Kidney tubule cell (primary cell): ENCODE data around the gene ULK1.

Experiments used
- DNase-seq: peaks from one replicate; pipeline ENCODE4 v3.0.0-alpha.2; 2018; ENCODE audit warnings: low spot score

The ULK1 gene

DNA sequence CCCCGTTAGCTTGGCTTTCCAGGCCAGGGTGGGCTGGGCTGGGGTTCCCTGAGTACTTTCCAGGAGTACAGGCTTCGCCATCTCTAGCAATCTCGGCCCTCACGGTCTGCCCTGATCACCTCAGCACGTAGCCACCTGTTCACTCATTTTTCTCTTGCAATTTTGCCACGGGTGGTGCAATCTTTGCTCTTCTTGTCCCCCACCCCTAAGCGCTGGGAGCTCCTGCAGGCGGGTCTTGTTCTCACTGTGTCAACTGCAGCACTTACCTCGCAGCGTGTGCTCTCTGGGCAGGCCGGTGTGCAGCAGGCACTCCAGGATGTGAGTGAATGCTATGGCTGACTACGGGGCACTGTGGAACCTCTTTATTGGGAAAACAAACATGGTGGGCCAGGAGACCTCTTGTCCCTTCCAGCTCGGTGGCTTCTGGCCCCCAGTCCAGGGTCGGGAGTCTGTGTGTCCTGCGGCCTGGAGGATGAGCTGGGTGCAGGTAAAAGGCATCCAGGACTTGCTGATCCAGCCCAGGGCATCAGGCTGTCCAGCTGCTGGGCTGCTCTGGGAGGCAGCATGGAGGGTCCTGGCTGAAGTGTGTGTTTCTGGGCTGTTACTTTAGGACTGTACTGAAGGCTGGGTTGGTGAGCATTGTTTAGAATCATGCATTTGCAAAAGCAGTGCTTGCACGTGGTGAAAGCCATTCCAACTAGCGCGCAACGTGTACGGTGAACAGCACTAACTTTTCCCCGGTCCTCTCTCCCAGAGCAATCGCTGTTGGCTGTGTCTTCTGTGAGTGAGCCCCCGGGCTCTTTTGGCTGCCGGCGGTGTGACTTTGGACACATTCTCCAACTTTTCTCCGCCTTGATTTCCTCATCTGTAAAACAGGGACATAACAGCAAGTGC lies 1.5 kb upstream of the ULK1 start:
- DNase-seq, result no peak

DNA sequence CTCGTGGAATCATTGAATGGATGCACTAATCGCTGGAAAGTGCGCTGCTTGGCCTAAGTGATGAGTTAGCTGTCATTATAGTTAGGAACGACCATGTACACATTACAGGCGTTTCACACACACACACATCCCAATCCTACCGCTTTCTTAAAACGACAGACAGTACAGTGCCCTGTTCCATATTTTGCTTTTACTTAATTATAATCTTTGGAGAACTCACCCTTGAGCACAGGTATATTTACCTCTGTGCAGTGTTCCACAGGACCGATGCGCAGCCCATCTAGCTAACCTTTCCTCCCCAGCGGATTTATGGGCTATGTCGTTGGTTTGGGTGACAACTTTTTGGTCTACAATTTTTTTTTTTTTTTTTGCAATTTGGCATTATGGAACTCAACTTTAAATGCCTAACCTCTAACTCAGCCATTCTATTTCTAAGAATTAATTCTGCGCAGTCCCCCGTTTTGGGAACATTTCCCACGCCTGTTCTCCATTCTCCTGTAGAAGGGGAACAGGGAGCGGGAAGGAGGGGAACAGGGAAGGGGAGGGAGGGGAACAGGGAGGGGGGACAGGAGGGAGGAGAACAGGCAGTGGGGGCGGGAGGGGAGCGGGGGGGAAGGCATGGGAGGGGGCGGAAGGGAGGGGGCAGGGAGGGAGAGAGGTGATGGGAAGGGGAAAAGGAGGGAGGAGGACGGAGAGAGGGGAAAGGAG lies 663 bp upstream of the ULK1 start:
- no peak for DNase-seq

DNA sequence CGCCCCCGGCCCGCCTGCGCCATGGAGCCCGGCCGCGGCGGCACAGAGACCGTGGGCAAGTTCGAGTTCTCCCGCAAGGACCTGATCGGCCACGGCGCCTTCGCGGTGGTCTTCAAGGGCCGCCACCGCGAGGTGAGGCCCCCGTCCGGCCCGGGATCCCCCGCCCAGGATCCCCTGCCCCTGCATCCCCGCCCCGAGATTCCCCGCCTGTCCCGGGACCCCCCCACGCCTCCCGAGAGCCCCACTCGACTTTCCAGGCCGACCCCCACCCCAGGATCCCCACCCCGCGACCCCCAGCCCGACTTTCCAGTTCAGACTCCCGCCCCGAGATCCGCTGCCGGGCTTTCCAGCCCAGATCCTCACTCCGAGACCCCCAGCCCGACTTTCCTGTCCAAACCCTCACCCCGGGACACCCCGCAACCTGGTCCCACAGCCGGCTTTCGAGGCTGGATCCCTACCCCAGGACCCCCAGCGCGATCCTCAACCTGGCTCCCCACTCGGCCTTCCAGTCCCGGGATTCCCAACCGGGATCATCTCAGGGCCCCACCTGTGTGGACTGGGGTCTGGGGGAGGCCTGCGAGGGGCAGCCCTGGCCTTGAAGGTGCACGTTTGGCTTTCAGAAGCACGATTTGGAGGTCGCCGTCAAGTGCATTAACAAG lies 688 bp downstream of the ULK1 start:
- no peak for DNase-seq

DNA sequence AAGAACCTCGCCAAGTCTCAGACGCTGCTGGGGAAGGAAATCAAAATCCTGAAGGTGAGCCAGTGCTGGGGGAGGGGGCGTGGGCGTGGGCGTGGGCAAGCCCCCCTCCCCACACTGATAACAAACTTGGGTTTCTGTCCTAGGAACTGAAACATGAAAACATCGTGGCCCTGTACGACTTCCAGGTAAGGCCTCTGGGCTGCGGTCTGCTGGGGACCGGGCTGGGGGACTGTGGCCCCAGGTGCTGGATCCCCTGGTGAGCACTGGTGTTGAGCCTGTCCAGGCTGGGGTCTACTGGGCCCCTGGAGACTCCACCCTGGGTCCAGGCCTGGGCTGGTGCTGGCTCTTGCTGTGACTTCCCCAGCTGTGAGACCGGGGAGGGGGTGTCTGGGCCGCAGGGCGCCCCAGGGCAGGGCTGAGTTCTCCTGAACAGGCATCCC lies 1.2 kb downstream of the ULK1 start:
- DNase-seq, result no peak

DNA sequence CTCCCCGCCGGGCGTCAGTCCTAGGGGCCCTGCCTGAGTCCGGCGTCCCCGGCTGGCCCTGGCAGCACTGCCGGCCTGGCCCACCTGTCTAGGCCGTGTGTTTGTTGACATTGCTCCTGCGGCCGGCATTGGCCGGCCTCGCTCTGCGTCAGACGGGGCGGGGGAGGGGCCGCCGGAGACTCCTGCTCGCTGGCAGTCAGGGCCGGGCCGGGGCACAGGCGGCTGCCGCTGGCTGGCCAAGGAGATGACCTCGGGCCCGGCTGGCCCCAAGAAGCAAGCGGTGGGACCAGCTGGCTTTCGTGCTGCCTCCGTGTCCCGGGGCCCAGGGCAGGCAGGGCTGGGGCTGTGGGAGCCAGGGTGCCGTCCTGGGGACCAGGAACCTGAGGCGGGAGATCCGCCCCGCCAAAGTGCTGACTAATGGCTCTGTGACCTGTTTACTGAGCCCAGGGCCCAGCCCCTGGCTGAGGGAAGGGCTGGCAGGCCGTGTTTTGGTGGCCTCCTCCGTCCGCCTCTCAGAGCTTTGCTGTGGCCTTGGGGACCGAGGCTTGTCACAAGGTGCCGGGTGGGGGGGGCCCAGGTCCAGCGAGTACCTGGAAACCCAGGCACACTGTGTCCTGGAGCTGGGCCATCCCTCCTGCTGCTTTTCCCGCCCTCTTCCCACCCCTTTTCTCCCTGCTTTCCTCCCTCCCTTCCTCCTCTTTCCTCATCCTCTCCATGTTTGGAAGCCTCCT lies 1.8 kb downstream of the ULK1 start:
- DNase-seq, result peak; percentile 87

DNA sequence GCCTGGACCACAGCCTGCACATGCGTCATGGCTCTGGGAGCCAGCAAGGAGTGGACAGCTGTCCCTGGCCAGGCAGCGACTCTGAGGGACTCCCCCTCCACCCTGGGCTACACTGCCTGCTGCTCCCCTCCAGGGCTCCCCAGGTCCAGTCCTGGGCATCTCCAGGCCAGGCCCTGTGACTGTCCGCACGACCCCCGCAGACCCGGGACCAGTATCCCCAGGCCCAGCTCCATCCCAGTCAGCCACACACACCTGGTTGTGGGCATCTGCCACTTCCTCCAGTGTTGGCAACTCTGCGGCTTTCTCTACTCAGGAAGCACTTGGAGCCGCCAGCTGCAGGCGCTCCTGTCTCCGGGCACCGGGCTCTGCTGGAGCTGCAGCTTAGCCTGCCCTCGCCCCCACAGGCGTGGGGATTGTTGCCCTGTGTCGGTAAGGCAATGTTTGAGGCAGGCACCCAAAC lies 2.4 kb downstream of the ULK1 start:
- DNase-seq, result no peak

DNA sequence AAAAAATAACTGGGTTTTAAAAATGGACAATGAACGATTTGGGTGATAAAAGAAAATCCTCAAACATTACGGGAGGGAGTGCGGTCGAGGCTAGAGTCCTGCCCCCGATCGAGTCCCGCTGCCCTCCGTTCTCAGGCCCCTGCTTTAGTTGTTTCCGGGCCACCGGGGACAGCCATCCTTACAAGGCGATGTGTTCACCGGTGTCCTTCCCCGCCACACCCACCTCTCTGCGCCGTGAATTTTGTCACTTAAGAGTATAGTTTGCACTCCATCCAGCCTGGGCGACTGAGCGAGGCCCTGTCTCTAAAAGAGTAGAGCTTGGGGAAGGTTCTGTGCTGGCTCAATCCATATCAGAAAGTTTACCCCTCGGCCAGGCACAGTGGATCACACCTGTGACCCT lies 2.9 kb downstream of the ULK1 start:
- no peak for DNase-seq

DNA sequence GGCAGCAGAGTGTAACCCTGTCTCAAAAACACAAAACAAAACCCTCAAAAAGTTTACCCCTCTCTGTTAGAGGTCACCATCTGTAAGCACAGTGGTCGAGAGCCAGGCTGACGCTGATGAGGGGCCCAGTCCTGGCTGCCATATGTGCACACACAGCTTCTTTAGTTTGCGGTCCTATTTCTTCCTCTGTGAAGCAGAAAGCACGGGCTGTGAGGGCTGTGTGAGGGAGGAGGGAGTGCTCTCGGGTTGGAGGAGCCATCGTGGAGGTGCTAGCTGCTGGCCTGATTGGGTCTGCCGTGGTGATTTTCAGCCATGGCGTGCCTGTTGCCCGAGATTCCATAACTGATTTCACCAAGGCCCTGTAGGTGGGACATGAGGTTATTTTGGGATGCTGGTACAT lies 3.5 kb downstream of the ULK1 start:
- DNase-seq, result no peak

DNA sequence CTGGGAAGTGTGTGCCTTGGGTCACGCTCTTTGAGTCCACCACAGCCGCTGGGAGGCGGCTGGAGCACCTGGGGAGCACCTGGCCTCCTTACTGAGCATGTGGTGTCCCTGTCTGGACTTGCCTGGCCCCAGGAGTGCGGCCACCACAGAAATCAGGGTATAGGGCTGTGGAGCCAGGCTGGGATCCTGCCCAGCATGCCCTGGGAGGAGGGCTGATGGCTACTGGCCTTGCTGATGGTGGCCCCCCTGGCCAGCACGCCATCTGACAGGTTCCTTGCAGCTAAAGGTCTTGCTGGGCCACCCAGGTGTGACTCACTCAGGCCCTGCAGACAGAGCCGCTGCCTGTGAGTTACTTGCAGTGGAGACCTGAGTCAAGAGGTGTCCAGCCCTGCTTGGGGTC lies 6.0 kb downstream of the ULK1 start:
- peak; percentile 39 for DNase-seq

DNA sequence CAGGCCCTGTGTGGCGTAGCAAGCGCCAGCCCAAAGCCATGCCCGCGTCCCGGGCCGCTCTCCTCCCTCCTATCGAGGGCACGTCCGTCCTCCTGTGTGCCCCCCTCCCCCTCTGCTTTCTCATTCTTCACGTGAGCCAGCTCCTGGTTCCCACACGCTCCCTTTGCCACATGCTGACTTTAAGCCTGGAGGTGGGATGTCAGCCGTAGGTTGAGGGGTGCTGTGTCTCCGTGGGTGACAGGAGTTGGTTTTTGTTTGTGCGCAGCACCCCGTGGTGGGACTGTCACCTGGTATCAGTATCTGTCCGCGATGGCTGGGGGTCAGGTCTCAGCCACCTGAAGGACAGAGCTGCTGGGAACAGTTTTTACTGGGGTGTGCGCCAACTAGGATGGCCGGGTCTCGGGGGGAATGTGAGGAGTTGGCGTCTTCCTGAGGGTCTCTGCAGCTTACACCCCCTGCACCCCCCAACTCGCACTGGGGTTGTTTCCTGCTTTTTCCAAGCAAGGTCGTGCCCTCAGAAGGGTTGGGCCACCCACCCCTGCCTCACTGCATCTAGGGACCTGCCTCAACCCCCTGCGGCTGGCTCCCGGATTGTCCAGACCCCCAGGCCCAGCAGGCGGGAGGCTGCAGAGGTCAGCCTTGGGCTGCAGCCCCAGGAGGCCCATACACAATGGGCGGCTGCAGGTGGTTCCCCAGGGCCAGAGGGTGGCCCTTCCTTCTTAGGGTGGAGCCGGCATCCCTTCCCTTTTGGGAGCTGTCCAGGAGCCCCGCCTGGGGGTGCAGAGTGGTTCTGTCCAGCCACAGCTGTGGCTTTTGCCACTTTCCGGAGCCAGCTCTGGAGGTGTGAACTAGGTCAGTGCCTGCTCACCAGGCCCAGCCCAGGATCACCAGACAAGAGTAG lies 7.3 kb downstream of the ULK1 start:
- no peak for DNase-seq

DNA sequence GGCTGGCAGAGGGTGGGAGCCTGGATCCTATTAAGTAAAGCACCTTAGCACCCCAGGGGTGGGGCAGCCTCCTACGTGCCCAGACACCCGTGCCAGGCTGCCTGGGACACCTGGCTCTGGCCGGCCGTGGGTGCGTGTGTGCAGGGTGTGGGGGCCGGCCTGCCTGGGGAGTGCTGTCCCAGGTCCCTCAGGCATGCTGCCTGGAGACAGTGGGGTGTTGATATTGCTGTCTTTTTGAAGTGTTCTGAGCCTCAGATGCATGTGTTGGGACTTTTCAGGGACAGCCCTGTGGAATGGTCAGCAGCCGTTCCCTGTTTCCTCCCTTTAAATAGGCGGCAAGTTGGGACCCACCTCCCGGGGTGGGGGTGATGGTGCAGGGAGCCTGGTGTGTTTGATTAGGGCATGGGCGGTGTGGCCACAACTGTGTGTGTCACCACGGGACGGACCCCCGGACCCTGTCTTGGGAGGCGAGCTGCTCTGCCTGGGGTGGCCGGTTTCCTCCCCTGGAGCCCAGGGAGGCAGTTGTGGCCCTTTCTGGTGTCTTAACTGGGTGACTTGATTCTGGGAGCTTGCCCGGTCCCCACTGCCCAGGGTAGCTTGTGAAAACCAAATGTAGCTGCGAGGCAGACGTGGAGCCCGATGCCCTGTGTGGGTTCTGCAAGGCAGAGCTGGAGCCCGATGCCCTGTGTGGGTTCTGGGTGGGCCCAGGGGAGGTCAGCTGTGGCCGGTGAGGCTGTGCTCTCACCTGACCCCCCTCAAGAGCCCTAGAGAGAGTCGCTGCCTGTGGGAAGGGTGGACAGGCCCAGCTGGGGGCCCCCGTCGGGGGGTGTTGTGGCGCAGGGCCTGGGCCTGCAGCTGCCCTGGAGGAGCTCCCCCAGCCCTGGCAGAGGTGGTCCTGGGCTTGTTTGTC lies 8.2 kb downstream of the ULK1 start:
- DNase-seq, result no peak

DNA sequence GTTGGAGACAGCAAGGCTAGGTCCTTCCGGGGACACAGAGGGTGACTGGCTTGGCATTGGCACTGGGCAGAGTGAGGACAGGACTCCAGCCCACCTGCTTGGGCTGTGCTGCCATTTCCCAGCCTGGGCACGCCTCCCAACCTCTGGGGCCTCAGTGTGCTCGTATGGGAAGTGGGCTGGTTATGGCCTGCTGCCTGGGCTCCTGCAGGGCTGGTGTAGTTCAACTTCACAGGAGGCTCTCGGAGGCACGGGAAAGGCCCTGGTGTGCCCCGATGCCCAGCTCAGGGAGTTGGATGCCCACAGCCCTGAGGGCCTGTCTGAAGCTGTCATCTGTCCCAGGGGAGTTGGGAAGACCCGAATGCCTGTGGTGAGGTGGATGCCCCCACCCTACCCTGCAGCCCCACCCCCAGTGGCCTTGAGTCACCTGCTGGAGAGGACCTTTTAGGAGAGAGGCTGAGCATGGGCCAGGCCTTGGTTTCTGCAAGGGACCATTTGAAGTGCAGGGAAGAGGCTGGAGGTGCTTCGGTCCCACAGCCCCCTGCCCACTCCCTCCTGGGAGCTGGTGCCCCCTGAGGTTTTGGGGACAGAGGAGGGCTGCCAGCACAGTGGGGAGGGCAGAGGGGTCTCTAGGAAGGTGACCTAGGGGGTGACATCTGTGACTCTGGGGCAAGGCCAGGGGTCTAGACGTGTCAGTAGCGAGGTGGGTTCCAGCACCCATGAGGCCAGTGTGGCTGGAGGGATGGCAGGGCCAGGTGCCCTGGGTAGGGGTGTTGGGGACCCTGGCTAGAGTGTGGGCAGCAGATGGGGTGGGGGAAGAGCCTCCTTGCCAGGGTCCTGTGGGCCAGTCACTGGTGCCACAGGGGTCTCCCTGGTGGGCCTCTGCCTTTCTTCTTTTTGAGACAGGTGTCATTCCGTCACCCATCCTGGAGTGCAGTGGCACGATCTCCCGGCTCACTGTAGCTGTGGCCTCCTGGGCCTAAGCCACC lies 9.1 kb downstream of the ULK1 start:
- DNase-seq, result no peak

DNA sequence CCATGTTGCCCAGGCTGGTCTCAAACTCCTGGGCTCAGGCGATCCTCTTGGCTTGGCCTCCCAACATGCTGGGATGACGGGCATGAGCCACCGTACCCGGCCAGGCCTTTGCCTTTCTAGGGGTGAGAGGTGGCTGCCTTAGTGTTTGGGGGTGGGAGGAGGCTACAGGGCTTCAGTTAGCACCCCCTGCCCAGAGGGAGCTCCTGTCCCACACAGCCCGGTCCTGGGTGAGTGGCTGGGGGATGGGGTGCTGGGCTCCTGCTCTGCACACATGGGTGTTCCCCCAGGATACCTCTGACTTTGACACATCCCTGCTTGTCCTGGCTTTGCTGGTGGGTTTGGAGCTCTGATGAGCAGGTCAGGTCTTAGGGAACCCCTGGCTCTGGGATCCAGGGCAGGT lies 9.9 kb downstream of the ULK1 start:
- DNase-seq, result no peak

DNA sequence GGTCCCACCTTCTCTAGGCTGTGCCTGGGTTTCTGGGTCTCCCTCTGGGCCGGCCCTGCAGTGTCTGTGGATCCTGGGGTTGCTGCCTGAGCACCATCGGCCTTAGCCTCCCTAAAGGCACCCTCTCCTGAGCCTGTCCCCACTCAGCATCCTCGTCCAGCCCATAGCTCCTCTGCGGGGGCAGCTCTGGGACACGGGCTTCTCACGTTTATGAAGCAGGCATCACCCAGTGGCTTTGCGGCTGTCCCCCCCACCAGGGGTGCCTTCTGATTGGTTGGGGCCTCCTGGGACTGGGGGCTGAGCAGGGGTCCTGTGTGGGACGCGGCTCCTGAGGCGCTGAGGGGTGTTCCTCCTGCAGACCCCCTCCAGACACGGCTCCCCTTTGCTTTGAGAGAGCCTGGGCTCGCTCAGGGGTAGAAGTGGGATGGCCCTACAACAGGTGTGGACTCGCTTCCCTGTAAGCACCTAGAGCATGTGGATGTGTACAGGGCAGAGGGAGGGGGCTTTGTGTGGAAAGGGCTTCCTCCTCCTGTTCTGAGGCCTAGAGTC lies 10.7 kb downstream of the ULK1 start:
- DNase-seq, result no peak

DNA sequence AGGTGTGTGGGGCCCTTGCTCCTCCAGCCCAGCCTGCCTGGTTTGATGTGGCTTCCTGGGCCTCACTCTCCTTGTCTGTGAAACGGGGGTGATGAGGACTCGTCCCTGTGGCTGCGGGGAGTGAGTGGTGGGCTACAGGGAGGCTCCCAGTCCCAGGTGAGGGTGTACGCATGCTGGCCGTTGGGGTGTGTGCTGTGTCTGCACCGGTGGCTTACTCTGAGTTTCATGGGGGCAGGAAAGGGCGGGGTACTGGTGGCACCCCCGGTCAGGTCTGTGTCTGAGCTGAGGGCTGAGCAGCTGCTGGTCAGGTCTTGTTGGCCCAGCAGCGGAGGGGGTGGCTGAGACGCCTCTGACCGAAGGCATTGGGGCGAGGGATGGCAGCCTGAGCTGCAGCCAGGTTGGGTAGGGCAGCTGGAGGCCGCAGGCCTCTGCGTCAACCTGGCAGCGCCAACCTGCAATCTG lies 11.2 kb downstream of the ULK1 start:
- no peak for DNase-seq

DNA sequence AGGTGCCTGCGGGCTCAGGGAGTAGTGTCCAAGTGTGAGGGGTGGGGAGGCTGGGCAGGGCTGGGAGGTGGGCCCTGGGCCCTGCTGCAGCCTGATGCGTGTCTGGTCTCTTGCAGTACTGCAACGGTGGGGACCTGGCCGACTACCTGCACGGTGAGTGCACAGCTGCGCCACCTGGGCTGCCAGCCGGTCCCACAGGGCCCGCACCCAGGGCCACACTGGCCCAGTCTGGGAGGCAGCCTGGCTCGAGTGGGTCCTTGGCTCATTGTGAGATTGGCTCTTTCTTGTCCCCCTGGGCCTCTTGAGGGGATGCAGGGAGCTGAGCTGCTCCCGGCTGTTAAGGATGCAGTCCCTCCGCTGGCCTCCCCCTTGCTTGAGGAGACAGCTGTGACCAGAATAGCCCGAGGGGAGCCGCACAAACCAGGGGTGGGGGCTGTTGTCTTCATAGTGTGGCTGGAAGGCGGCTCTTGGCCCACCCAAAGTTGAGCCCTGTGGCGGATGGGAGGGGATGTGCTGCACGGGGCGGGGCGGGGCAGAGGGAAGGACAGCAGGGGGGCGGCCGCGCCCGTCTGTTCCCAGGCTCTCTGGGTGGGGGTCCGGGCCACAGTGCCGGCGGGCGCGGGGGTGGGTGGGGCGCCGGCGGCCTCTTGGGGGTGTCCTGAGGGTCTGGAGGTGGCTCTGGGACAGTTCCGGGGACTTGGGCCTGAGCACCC lies 13.1 kb downstream of the ULK1 start:
- DNase-seq, result no peak
